ENCODE measurements around the gene TSR1. TPM values are rescaled to one million over a fixed set of nuclear protein-coding genes. Genes with fewer than 3 reads are reported as not detected.

Gene TSR1
- total RNA-seq, 1 donor from 2014 or later: 99.3 TPM

DNA sequence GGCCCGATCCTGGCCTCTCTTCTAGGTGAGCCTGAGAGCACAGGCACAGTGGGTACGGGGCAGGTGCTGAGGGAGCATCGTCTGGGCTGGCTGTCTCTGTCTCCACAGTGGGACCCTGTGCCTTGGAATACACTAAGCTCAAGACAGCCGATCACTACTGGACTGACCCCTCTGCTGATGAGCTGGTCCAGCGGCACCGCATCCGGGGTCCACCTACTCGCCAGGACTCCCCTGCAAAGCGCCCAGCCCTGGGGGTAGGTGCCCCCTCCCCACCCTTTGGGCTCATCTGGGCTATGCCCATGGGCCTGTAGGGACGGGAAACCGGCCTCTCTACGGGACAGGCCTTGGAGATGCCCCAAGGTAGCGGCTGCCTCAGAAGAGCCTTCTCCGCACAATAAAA is 26.6 kb upstream of the TSR1 start:
- H3K36me3 Mint-ChIP-seq (ENCODE audit: low read depth): peaks cover 3% of the 10 kb centered on the region
- DNase-seq: no peak

DNA sequence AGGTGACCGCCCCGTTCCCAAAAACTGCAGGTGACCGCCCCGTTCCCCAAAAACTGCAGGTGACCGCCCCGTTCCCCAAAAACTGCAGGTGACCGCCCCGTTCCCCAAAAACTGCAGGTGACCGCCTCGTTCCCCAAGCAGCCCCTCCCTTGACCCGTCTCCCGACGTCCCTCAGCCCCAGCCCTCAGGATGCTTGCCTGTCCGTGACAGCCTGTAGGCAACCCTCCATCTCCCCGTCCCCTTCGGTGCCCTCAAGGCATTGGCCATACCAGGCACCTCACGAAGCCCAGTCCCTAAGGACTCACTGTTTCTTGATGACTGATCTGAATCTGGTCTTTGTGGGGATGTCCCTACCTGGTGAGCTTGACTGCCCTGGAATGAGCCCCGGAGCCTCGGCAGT is 26.2 kb upstream of the TSR1 start:
- Mint-ChIP-seq H3K4me1 (no peaks in the 10 kb centered on the region), H3K9me3 (no peaks in the 10 kb centered on the region), H3K4me3 (no peak overlapping the region), H3K27me3 (no peaks in the 10 kb centered on the region), H3K27ac (no peak overlapping the region), H3K36me3 (ENCODE audit: low read depth) (peaks cover 3% of the 10 kb centered on the region)
- intact Hi-C loops (cut with micrococcal nuclease): no loop called here
- no peak for DNase-seq

More for the DNA sequence above, 26.6 kb upstream of the TSR1 start:
- Mint-ChIP-seq H3K4me1 (no peaks in the 10 kb centered on the region), H3K9me3 (no peaks in the 10 kb centered on the region), H3K4me3 (no peak overlapping the region), H3K27ac (no peak overlapping the region), H3K27me3 (no peaks in the 10 kb centered on the region)
- intact Hi-C loops (cut with micrococcal nuclease): no loop called here

DNA sequence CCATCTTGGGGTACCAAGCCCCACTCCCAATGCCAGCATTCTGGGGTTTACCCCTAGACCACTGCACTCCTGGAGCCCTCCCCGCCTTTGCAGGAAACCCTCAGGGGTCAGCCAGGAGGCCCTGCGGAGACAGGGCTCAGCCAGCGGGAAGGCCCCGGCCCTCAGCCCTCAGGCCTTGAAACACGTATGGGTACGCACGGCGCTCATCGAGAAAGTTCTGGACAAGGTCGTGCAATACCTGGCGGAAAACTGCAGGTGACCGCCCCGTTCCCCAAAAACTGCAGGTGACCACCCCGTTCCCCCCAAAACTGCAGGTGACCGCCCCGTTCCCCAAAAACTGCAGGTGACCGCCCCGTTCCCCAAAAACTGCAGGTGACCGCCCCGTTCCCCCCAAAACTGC is 25.8 kb upstream of the TSR1 start:
- H3K27ac Mint-ChIP-seq: no peak overlapping the region
- H3K27me3 Mint-ChIP-seq: no peaks in the 10 kb centered on the region
- intact Hi-C loops (cut with micrococcal nuclease): no loop called here
- no peak overlapping the region for H3K4me3 Mint-ChIP-seq
- DNase-seq: no peak
- H3K36me3 Mint-ChIP-seq (ENCODE audit: low read depth): peaks cover 3% of the 10 kb centered on the region
- H3K4me1 Mint-ChIP-seq: no peaks in the 10 kb centered on the region
- H3K9me3 Mint-ChIP-seq: no peaks in the 10 kb centered on the region

DNA sequence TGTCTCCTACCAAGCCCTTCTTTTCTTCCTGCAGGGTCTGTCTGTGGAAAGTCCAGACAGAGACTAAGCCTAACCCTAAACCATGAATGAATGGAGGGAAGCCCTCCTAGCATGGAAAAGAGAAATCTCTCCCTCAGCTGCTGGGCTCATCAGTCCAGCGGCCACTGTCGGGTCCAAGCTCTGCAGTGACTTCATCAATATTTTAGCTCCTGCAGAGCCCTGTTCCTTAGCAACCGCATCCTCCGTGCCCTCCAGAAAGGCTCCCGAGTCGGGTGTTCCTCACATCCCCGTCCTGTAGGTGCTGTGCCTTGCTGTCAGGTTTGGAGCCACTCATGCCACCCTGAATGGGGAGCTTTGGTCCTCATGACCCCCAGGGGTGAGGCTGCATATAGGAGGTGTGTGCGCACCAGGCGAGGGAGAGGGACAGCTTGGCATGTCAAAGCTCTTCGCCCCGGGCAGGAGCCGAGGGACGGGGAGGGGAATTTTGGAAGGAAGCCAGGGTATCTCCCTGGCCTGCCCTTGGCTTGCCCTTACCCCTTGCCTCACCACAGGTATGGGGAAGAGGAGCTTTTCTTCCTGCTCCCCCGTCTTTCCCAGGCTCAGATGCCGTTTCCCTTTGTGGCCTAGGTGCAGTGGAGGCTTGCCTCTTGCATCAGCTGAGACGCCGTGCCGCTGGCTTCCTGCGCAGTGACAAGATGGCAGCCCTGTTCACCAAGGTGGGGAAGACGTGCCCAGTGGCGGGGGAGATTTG is 24.9 kb upstream of the TSR1 start:
- DNase-seq: no peak
- Mint-ChIP-seq H3K4me3 (no peak overlapping the region), H3K36me3 (ENCODE audit: low read depth) (peaks cover 3% of the 10 kb centered on the region), H3K27me3 (no peaks in the 10 kb centered on the region), H3K27ac (no peak overlapping the region), H3K9me3 (no peaks in the 10 kb centered on the region), H3K4me1 (no peaks in the 10 kb centered on the region)
- intact Hi-C loops (cut with micrococcal nuclease): no loop called here

DNA sequence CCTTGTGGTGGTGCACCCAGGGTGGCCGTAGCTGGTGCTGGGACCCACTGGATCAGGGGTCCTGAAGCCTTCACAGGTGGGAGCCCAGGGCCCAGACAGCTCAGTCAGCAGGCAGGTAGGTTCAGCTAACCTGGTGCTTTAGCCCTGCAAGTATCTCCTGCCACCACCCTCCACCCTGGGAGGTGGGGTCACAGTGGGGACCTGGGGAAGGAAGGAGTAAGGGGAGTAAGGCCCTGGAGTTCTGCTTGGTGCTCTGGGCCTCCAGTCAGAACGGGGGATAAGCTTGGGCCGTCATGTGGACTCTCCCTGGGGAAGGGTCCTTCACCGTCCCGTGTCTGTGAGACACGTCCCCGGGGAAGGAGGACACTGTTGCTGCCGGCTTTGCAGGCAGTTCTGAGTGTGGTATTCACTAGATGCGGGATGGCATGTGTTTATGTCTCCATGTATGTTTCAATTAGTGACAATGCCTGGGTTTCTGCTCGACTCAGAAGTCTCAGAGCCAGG is 21.7 kb upstream of the TSR1 start:
- no peak for DNase-seq
- no peak overlapping the region for H3K4me3 Mint-ChIP-seq
- peaks cover 11% of the 10 kb centered on the region for H3K4me1 Mint-ChIP-seq
- intact Hi-C loops (cut with micrococcal nuclease): no loop called here
- H3K27me3 Mint-ChIP-seq: no peaks in the 10 kb centered on the region
- peaks cover 3% of the 10 kb centered on the region for H3K36me3 Mint-ChIP-seq (ENCODE audit: low read depth)
- no peak overlapping the region for H3K27ac Mint-ChIP-seq
- H3K9me3 Mint-ChIP-seq: no peaks in the 10 kb centered on the region

DNA sequence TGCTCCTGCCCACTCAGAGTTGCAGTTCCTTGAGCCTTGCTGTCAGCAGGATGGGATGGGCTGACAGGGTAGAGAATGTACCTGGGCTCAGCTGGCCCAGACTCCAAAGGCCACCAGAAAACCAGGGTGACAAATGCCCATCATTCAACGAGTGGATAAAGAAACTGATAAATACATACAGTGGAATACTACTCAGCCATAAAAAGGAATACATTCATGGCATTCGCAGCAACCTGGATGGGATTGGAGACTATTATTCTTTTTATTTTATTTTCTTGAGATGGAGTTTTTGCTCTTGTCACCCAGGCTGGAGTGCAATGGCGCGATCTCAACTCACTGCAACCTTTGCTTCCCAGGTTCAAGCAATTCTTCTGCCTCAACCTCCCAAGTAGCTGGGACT is 21.0 kb upstream of the TSR1 start:
- Mint-ChIP-seq H3K27me3 (no peaks in the 10 kb centered on the region), H3K4me3 (no peak overlapping the region), H3K9me3 (no peaks in the 10 kb centered on the region), H3K36me3 (ENCODE audit: low read depth) (no peaks in the 10 kb centered on the region), H3K27ac (no peak overlapping the region), H3K4me1 (peaks cover 12% of the 10 kb centered on the region)
- intact Hi-C loops (cut with micrococcal nuclease): no loop called here
- no peak for DNase-seq

DNA sequence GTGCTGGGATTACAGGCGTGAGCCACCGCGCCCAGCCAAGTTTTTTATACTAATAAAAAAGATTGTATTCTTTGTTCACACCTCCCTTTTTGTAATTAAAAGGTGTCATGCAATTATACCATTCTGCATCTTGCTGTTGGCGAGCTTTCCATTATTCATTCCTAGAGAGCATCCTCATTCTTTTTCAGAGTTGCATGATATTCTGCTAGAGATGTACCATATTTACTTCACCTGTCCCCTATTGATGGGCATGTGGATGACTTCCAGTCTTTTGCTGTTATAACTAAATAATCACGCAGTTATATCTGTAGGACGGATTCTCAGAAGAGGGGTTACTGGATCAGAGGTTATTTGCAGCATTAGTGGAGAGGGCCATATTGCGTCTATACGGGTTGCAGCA is 18.1 kb upstream of the TSR1 start:
- H3K4me3 Mint-ChIP-seq: peak overlapping the region; percentile 4
- DNase-seq: no peak
- intact Hi-C loops (cut with micrococcal nuclease): no loop called here
- H3K36me3 Mint-ChIP-seq (ENCODE audit: low read depth): peaks cover 2% of the 10 kb centered on the region
- no peaks in the 10 kb centered on the region for H3K9me3 Mint-ChIP-seq
- H3K27me3 Mint-ChIP-seq: no peaks in the 10 kb centered on the region
- H3K4me1 Mint-ChIP-seq: peaks cover 12% of the 10 kb centered on the region
- H3K27ac Mint-ChIP-seq: no peak overlapping the region

DNA sequence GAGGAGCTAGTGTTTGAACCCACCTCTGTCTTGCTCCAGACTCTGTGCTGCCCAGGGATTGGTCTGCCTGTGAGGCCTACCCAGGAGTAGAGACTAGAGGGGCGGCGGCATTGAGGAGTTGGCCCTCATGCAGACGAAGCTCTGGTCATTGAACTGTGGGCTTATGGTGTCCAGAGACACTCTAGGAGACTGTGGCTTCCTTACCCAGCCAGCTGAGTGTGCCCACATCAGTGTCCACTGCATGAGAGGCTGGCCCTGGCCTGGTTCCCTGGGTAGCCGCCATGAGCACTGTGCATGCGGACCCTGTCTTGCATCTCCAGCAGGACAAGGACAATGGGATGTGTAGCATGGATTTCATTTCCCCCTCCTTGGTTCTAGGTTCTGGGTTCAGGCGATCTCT is 15.0 kb upstream of the TSR1 start:
- Mint-ChIP-seq H3K4me1 (peaks cover 12% of the 10 kb centered on the region), H3K27ac (no peak overlapping the region), H3K4me3 (no peak overlapping the region), H3K9me3 (no peaks in the 10 kb centered on the region), H3K36me3 (ENCODE audit: low read depth) (peaks cover 2% of the 10 kb centered on the region), H3K27me3 (no peaks in the 10 kb centered on the region)
- intact Hi-C loops (cut with micrococcal nuclease): no loop called here
- DNase-seq: no peak

DNA sequence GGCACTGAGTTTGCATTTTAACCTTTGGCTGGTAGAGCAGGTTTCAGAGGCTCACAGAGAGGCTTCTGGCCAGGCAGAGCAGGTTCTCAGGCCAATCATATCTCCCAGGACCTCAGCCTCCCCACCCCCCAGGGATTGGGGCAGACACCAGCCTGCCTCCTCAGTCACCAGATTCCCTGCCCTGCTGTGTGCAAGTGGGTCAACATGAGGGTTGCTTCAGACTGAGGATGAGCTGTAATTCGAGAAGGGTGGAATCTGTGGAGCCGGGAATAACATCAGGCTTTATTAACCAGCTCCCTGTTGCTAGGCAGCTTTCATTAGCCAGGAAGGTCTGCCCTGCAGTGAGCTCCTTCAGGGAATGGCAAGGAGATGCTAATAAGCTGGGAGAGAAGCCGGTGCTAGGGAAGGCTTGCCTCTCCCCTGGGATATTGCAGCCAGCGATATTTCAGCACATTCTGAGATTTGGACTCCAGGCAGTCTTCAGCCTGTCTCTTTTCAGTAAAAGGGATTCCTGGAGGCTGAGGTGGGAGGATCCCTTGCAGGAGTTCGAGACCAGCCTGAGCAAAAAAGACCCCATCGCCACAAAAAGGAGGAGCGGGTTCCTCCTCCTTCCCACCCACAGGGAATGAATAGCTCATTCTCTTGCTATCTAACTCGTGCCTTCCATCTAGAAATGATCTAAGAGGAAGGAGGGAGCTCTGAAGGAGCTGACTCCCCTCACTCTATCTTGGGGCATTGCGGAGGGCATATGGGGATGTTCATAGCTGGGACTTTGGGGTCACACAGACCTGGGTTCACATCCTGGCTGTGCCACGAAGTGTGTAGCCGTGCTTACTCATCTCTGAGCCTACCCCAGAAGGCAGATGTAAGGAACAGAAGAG is 11.8 kb upstream of the TSR1 start:
- Mint-ChIP-seq H3K27ac (no peak overlapping the region), H3K4me3 (no peak overlapping the region), H3K9me3 (no peaks in the 10 kb centered on the region), H3K27me3 (no peaks in the 10 kb centered on the region), H3K36me3 (ENCODE audit: low read depth) (peaks cover 9% of the 10 kb centered on the region), H3K4me1 (peaks cover 4% of the 10 kb centered on the region)
- DNase-seq: no peak
- intact Hi-C loops (cut with micrococcal nuclease): no loop called here

DNA sequence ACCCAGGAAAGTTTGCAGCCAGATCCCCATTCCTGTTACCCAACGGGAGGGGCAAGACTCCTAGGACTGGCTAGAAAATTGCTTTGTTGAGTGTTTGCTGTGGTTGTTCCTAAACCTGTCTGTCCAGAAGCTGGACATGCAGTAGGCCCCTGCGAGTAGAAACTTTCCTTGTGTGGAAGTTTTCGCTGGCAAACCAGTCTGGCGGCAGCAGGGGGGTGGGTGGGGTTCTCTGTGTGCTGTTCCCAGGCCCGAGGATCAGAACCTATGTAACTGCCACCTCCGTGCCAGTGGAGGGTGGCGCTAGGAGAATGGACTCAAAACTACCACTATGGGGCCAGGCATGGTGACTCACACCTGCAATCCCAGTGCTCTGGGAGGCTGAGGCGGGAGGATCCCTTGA is 10.2 kb upstream of the TSR1 start:
- Mint-ChIP-seq H3K9me3 (no peaks in the 10 kb centered on the region), H3K4me3 (no peak overlapping the region), H3K36me3 (ENCODE audit: low read depth) (peaks cover 13% of the 10 kb centered on the region), H3K27ac (no peak overlapping the region), H3K27me3 (no peaks in the 10 kb centered on the region), H3K4me1 (peaks cover 4% of the 10 kb centered on the region)
- intact Hi-C loops (cut with micrococcal nuclease): no loop called here
- DNase-seq: no peak

DNA sequence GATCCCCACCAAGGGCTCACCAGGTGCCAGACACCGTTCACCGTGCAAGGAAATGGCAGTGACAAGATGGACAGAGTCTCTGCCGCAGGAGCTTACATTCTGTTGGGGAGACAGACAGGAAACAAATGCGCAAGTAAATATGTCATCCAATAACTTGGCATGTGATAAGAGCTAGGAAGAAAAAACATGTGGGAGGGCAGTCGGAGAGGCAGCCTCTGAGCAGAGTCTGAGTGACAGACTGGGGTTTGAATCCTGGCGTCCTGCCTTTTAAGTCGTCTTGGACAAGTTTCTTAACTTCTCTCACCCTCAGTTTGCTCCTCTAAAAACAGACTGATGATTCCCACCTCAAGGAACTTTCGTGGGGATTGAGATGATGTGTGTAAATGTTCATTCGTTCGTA is 8.3 kb upstream of the TSR1 start:
- Mint-ChIP-seq H3K9me3 (no peaks in the 10 kb centered on the region), H3K27me3 (no peaks in the 10 kb centered on the region), H3K27ac (no peak overlapping the region), H3K4me3 (no peak overlapping the region), H3K4me1 (peaks cover 4% of the 10 kb centered on the region), H3K36me3 (ENCODE audit: low read depth) (peaks cover 13% of the 10 kb centered on the region)
- intact Hi-C loops (cut with micrococcal nuclease): no loop called here
- no peak for DNase-seq

DNA sequence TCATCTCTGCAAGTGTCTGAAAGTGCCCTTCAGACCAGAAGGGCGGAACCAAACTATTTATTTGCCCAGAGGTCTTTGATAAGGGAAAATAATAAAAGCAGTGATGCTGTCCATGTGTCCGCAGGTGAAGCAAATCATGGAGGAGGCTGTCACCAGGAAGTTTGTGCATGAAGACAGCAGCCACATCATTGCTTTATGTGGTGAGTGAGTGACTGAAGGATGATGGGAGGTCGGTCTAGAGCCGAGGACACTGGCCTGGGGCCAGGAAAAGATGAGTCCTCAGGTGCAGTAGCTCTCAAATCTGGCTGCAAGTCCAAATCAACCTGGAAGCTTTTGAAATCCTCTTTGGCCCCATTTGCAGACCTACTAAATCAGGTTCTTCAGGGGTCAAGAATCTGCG is 7.2 kb upstream of the TSR1 start:
- no peaks in the 10 kb centered on the region for H3K9me3 Mint-ChIP-seq
- H3K36me3 Mint-ChIP-seq (ENCODE audit: low read depth): peaks cover 12% of the 10 kb centered on the region
- H3K4me3 Mint-ChIP-seq: no peak overlapping the region
- H3K27ac Mint-ChIP-seq: no peak overlapping the region
- H3K4me1 Mint-ChIP-seq: peaks cover 6% of the 10 kb centered on the region
- DNase-seq: no peak
- no peaks in the 10 kb centered on the region for H3K27me3 Mint-ChIP-seq
- intact Hi-C loops (cut with micrococcal nuclease): no loop called here

DNA sequence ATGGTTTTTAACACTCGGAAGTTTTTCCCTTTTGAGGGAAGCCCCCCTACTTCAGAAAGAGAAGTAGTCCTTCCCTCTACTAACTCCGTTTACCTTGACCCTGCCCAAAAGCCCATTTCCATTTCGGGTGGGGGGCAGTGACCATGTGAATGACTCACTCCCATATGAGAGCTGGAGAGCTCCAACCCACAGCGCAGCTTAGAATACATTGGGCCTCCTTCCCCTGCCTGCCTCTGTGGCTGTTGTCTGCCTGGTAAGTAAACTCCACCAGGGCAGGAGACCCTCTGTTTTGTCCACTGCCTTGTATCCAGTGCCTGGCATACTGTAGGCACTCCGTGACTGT is 2.0 kb upstream of the TSR1 start:
- no peaks in the 10 kb centered on the region for H3K9me3 Mint-ChIP-seq
- H3K4me1 Mint-ChIP-seq: peaks cover 18% of the 10 kb centered on the region
- intact Hi-C loops (cut with micrococcal nuclease): no loop called here
- DNase-seq: peak; percentile 63
- no peaks in the 10 kb centered on the region for H3K27me3 Mint-ChIP-seq
- H3K36me3 Mint-ChIP-seq (ENCODE audit: low read depth): peaks cover 5% of the 10 kb centered on the region
- peak overlapping the region; percentile 71 for H3K27ac Mint-ChIP-seq
- peak overlapping the region; percentile 81 for H3K4me3 Mint-ChIP-seq

DNA sequence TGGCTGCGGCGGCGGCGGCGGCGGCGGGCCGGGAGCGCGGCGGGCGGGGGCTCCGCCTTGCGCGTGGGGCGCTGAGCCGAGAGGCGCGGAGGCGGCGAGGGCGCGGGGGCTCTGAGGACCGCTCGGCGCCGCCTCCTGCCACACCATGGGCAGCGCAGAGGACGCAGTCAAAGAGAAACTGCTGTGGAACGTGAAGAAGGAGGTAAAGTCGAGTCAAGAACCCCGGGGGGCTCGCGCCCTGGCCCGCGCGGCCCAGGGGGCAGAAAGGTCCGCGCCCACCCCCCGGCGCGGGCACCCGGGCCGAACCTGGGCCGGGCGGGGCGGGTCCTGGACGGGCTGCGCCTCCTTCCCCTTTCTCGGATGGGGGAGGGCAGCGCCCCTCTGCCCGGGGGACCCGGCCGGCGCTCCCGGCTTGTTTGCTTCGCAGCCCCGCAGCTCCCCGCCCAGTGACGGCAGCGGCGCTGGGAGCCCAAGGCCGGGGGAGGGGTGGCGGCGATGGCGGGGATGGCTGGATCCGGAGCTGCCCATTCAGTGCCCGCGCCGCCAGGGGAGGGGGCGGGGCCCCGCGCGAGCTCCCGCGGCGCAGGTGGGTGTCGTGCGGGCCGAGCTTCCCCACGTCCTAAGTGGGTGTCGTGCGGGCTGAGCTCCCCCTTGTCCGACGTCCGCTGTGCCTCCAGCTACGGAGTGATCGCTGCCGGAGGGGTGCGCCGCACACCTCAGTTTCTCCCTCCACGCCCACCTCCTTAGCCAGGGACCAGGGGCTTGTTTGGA is 1.5 kb upstream of the TSR1 start:
- H3K9me3 Mint-ChIP-seq: no peaks in the 10 kb centered on the region
- peaks cover 14% of the 10 kb centered on the region for H3K4me1 Mint-ChIP-seq
- intact Hi-C loops (cut with micrococcal nuclease): loop anchor here (2.0 kb wide), 3 partner anchors 55 to 283 kb away; partner anchors contain the start of genes HIC1 and MNT
- peaks cover 4% of the 10 kb centered on the region for H3K36me3 Mint-ChIP-seq (ENCODE audit: low read depth)
- H3K4me3 Mint-ChIP-seq: peak overlapping the region; percentile 81
- DNase-seq: peak; percentile 89
- H3K27me3 Mint-ChIP-seq: no peaks in the 10 kb centered on the region
- peak overlapping the region; percentile 71 for H3K27ac Mint-ChIP-seq
